T47D (cell line): ENCODE results near the gene DAZ1.
"Not testable (repeated sequence)": the region's sequence is repeated elsewhere in the genome, so short reads cannot be mapped to it uniquely, and the experiment has no call there.

Source experiments
- DNase-seq, 2 experiments: peaks; one replicate each; pipeline versions ENCODE4 v3.0.0 to v3.0.0-alpha.2; 2011 to 2012; ENCODE audit warnings: low read depth in 1 of 2, low spot score in 1 of 2
- in situ Hi-C: cut with HindIII; loops from 2 replicates; pipeline ENCODE4 v1.10.0; 2016; ENCODE audit warnings: low sequenced_read_pairs, low pct_unique_long_range_greater_than_20kb

DAZ1 gene, protein sequence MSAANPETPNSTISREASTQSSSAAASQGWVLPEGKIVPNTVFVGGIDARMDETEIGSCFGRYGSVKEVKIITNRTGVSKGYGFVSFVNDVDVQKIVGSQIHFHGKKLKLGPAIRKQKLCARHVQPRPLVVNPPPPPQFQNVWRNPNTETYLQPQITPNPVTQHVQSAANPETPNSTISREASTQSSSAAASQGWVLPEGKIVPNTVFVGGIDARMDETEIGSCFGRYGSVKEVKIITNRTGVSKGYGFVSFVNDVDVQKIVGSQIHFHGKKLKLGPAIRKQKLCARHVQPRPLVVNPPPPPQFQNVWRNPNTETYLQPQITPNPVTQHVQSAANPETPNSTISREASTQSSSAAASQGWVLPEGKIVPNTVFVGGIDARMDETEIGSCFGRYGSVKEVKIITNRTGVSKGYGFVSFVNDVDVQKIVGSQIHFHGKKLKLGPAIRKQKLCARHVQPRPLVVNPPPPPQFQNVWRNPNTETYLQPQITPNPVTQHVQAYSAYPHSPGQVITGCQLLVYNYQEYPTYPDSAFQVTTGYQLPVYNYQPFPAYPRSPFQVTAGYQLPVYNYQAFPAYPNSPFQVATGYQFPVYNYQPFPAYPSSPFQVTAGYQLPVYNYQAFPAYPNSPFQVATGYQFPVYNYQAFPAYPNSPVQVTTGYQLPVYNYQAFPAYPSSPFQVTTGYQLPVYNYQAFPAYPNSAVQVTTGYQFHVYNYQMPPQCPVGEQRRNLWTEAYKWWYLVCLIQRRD

DNA sequence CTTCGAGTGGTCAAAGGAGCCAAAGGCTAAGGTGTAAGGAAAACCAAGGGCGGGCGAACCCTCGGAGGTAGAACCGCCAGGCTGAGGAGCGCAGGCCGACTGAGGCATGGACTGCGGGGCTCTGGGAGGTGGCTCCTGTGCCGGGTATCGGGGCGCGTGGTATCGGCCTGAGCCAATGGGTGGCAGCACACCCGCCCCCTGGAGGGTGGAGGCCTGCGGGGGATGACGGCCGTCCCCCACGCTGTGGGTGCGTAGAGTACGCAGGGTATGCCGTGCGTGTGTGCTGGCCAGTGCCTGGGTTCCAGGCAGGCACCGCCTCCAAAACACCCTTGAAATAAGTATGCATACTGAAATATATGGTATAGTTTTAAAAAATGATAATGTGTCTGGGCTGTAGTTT lies at the start of gene DAZ1:
Gene DAZ1 (minus strand): TSS at position 101 of the 400 bp plus-strand sequence. CDS start 208 bp downstream, outside the sequence.
- in situ Hi-C loops, DNase-seq: not testable (repeated sequence)

DNA sequence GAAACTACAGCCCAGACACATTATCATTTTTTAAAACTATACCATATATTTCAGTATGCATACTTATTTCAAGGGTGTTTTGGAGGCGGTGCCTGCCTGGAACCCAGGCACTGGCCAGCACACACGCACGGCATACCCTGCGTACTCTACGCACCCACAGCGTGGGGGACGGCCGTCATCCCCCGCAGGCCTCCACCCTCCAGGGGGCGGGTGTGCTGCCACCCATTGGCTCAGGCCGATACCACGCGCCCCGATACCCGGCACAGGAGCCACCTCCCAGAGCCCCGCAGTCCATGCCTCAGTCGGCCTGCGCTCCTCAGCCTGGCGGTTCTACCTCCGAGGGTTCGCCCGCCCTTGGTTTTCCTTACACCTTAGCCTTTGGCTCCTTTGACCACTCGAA lies 20.4 kb upstream of the DAZ1 start, which contains the start of gene DAZ2:
Gene DAZ2 (plus strand): TSS at position 301 of the 400 bp plus-strand sequence. CDS start 208 bp downstream, outside the sequence.
- DNase-seq, in situ Hi-C loops: not testable (repeated sequence)

DNA sequence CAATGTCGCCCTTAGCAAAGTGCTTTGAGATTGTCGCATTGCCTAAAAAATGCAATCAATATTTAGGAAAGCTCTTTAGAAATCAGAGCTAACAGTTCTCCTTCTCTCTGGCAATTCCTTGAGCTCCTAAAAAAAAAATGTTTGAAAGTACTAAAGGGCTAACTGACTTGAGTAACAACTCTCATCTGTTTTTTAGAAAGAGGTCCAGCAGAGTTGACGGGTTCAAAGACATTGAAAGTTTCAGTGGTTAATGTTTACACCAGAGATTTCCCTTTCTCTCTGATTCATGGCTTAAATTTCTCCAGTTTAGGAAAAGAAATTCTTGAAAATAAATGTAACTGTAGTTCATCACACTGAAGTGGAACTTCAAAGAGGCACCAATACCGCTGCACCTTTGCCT lies 11.9 kb upstream of the DAZ1 start:
- DNase-seq, in situ Hi-C loops: not testable (repeated sequence)

DNA sequence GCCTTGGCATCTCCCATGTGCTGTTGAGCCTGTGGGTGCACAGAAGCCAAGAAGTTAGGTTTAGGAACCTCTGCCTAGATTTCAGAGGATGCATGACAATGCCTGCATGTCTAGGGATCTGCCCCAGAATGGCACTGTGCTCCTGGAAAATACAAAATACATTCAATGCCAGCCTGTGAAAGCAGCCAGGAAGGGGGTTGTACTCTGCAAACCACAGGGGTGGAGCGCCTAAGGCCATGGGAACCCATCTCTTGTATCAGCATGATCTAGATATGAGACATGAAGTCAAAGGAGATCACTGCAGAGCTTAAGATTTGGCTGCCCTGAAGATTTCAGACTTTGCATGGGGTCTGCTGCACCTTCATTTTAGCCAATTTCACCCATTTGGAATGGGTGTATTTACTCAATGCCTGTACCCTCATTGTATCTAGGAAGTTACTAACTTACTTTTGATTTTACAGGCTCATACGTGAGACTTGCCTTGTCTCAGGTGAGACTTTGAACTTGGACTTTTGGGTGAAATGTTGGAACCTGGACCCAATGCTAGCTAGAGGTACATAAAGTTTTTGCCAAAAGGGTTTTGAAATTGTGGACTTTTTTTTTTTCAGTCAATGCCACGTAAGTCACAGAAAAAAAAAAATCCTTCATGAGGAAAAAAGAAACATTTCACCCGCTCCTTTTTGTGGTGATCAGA lies 11.1 kb upstream of the DAZ1 start:
- DNase-seq, in situ Hi-C loops: not testable (repeated sequence)

DNA sequence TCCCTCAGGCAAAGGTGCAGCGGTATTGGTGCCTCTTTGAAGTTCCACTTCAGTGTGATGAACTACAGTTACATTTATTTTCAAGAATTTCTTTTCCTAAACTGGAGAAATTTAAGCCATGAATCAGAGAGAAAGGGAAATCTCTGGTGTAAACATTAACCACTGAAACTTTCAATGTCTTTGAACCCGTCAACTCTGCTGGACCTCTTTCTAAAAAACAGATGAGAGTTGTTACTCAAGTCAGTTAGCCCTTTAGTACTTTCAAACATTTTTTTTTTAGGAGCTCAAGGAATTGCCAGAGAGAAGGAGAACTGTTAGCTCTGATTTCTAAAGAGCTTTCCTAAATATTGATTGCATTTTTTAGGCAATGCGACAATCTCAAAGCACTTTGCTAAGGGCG lies 8.6 kb upstream of the DAZ1 start:
- DNase-seq, in situ Hi-C loops: not testable (repeated sequence)
